A673 (cell line): ENCODE results near the gene KCNE4.

ENCODE experiments used
- EZH2 ChIP-seq: fragments of 200-600 bp; sonication (generic); IDR thresholded peaks from 2 replicates; pipeline ENCODE4 v1.6.1; 2017; ENCODE audit warnings: borderline replicate concordance, low read depth, mild to moderate bottlenecking, mixed read lengths, antibody characterized with exemption, low read length; ENCODE audit not compliant: poor library complexity, severe bottlenecking
- TF ChIP-seq, protein P1 (sequence below): fragments of 300-800, 200-600 bp; sonication (generic); conservative IDR thresholded peaks from 2 replicates; pipeline ENCODE4 v1.5.1; 2017; ENCODE audit warnings: low read depth, mild to moderate bottlenecking, antibody characterized with exemption, low read length, moderate library complexity, mixed read lengths

DNA sequence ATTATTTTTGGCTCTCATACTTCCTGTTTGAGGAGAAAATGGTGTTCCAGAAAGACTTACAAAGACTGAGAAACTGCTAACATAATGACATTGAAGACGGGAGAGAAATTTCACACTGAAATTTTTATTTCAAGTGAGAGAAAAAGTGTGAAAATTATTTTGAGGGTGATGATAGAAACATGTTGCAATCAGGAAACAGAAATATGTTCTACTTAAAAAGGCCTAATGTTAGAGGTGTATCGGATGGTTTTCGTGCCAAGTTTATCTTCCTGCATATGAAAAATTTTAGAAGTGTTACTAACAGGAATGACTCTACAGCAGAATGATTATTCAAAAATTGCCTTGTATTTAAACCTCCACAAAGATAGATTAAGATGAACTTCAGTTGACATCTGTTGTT lies 50.5 kb downstream of the KCNE4 start:
- TF ChIP-seq, protein P1, sequence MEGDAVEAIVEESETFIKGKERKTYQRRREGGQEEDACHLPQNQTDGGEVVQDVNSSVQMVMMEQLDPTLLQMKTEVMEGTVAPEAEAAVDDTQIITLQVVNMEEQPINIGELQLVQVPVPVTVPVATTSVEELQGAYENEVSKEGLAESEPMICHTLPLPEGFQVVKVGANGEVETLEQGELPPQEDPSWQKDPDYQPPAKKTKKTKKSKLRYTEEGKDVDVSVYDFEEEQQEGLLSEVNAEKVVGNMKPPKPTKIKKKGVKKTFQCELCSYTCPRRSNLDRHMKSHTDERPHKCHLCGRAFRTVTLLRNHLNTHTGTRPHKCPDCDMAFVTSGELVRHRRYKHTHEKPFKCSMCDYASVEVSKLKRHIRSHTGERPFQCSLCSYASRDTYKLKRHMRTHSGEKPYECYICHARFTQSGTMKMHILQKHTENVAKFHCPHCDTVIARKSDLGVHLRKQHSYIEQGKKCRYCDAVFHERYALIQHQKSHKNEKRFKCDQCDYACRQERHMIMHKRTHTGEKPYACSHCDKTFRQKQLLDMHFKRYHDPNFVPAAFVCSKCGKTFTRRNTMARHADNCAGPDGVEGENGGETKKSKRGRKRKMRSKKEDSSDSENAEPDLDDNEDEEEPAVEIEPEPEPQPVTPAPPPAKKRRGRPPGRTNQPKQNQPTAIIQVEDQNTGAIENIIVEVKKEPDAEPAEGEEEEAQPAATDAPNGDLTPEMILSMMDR = no peak
- no peak for TF ChIP-seq EZH2
